GM12865 (cell line): ENCODE results near the gene SEBOX.

Experiments
- DNase-seq: peaks from one replicate; pipeline ENCODE4 v3.0.0; 2010; ENCODE audit warnings: low read depth
- H3K4me3 ChIP-seq: 2 replicates; pipeline ENCODE4 v1.5.1; 2011; ENCODE audit warnings: mild to moderate bottlenecking, low read depth, low read length, control low read depth
- TF ChIP-seq, protein P1 (sequence below): IDR thresholded peaks from 2 replicates; pipeline ENCODE4 v1.5.1; 2011; ENCODE audit warnings: low read length, control low read depth, low read depth, inconsistent platforms; ENCODE audit not compliant: insufficient read depth; ENCODE audit errors: missing control alignments

Gene SEBOX, protein sequence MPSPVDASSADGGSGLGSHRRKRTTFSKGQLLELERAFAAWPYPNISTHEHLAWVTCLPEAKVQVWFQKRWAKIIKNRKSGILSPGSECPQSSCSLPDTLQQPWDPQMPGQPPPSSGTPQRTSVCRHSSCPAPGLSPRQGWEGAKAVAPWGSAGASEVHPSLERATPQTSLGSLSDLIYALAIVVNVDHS

DNA sequence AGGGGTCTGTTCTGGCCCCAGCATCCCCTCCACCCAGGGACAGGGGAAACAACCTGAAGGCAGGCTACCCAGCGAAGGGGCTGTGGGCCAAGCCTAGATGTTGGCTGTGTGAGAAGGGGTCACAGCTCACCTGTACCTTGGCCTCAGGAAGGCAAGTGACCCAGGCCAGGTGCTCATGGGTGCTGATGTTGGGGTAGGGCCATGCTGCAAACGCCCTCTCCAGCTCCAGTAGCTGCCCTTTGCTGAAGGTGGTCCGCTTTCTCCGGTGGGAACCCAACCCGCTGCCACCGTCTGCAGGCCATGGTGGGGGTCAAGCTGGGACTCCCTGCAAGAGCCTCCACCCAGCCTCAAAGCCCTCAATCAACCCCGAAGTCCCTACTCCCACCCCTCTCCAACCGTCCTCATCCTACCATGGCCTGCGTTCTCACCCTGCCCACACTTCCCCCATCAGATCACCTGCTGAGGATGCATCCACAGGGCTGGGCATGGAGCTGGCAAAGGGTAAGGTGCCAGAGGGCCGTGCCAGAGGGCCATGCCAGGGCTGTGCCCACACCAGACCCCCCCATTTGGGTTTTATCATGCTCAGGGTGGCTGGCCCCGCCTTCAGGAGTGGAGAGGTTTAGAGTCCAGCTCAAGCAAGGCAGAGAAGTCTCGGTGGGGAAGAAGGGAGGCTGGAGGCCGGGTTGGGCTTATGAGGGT, at the start of gene SEBOX:
Gene SEBOX (minus strand): TSS at position 535 of the 699 bp plus-strand sequence. CDS start 48 bp downstream, at position 487.
- no peak for DNase-seq
- TF ChIP-seq, protein P1, sequence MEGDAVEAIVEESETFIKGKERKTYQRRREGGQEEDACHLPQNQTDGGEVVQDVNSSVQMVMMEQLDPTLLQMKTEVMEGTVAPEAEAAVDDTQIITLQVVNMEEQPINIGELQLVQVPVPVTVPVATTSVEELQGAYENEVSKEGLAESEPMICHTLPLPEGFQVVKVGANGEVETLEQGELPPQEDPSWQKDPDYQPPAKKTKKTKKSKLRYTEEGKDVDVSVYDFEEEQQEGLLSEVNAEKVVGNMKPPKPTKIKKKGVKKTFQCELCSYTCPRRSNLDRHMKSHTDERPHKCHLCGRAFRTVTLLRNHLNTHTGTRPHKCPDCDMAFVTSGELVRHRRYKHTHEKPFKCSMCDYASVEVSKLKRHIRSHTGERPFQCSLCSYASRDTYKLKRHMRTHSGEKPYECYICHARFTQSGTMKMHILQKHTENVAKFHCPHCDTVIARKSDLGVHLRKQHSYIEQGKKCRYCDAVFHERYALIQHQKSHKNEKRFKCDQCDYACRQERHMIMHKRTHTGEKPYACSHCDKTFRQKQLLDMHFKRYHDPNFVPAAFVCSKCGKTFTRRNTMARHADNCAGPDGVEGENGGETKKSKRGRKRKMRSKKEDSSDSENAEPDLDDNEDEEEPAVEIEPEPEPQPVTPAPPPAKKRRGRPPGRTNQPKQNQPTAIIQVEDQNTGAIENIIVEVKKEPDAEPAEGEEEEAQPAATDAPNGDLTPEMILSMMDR: no peak
- no peak within 1 kb of the TSS for H3K4me3 ChIP-seq

DNA sequence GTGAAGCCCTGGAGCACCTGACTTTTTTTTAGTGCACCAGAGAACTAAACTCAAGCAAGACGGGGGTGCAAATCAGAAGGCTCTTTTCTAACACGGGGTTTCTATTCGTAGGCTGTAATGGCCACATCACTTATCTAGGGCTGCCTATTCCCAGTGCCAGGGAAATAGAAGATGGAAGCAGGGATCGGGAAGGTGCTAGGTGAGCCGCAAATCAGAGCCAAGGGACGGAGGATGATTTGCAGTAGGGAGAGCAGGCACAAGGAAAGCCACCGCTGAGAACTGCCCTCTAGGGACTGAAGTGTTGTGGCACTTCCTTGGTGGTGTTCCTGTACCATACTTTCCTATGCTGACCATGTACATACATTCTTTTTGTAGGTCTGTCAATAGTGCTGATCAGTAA, 48.8 kb upstream of the SEBOX start:
- H3K4me3 ChIP-seq: no peak overlapping the region
- TF ChIP-seq, protein P1: no peak
- DNase-seq: no peak

DNA sequence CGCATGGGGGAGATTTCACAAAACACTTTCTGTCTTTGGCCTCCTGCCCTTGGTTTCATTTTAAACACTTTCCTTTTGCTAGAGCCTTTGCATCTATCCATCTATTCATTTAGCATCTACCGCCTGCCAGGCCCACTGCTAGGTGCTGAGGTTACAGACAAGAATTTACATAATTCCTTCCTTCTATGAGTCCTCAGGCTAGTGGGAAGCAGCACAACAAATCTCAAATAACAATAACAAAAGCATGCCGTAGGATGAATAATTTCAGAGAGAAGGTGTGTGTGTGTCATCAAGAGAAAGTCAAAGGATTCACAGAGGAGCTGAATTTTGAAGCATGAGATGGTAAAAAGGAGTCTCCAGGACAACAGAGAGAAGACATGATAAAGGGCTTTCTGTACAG, 47.1 kb upstream of the SEBOX start:
- no peak overlapping the region for H3K4me3 ChIP-seq
- DNase-seq: no peak
- TF ChIP-seq, protein P1: no peak

DNA sequence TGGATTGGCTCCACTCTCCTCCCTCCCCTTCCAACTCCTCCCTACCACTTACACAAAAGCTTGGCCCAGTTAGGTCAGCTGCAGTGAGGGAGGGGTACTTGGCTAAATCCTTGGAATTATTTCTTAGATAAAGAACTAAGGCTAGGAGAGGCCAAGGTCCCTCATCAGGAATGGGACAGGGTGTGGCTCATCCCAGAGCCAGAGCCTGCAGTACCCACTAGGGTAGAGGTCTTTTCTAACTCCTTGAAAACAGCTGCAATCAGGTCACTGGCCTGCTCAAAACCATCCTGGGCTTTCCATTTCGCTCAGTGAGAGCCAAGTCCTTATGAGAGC, 42.9 kb upstream of the SEBOX start:
- TF ChIP-seq, protein P1: no peak
- no peak overlapping the region for H3K4me3 ChIP-seq
- DNase-seq: no peak

DNA sequence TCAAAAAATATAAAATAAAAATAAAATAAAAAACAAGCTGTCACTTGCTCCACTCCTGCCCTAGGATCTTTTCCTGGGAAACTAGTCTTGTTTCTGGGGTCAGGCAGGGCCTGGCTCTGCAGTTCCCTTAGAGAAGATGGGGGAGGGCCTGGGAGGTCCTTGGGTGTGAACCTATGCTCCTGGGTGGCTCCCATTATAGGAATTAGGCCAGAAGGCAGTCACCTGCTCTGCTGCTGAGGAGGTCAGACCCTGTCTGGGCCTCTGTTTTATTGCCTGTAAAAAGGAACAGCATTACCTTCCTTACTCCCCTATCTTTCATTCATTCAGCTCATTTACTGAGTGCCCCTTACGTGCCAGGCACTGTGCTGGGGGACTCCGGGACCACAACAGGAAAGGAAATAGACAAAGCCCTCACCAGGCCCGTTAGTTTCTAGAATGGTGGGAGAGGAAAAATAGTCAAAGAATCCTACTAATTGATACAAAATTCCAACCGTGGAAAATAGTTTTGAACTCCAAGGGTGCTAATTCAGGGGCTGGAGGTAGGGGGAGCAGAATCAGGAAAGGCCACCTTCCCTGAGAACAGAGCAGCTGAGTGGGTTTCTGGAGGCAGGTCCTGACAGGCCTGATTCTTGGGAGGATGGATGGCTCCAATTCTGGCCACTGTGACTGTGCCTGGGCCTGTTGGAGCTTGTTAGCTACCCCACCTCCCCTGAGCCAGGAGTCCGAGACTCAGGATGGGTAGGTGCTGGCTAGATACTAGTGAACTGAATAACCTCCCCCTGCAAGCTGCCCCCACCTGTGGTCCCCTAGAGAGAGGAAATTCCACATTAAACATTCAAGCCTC, 42.4 kb upstream of the SEBOX start:
- TF ChIP-seq, protein P1: no peak
- no peak overlapping the region for H3K4me3 ChIP-seq
- DNase-seq: no peak

DNA sequence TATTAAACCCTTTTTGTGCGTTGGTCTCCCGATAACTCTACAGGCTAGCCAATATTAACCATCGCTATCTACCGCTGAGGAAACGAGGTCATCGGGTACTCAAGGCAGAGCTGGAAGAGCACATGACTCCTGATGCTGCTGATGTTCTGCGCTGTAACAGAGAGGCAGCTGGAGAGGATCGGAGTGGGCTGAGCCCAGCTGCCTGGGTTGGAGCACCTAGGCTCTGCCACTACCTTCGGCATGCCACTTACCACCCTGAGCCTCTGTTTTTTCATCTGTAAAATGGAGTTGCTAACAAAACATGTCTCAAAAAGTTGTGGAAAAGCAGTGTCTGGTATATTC, 41.4 kb upstream of the SEBOX start:
- TF ChIP-seq, protein P1: no peak
- DNase-seq: no peak
- peak overlapping the region; percentile 76 for H3K4me3 ChIP-seq
